Activated B cell treated with CpG ODN at 0.5 μM for 24 hours (primary cell): Measurements from ENCODE around the gene EPS8L1. TPM values are rescaled to one million over a fixed set of nuclear protein-coding genes. Genes with fewer than 3 reads are reported as not detected.

Source experiments
- ATAC-seq: fragments of 200-7000 bp; cut with Tn5 transposase; one replicate; pipeline ENCODE4 v1.10.0; 2021; ENCODE audit warnings: low read depth, mild to moderate bottlenecking, moderate library complexity
- CTCF ChIA-PET: fragments of 350-600 bp; sonication (Branson Sonifier 250); formaldehyde crosslinking; loops from one replicate; lab custom pipeline; 2021; ENCODE audit warnings: antibody characterized with exemption; lab: Charles Lee
- POLR2A ChIA-PET: fragments of 350-600 bp; sonication (Branson Sonifier 250); formaldehyde crosslinking; loops from one replicate; lab custom pipeline; 2021; ENCODE audit warnings: antibody characterized with exemption; lab: Charles Lee
- DNase-seq: peaks from one replicate; pipeline ENCODE4 v3.0.0; 2022
- H3K27ac Mint-ChIP-seq: one replicate; pipeline ENCODE4 v1.8.0; 2020; ENCODE audit warnings: mixed read lengths
- H3K27me3 Mint-ChIP-seq: one replicate; pipeline ENCODE4 v1.8.0; 2021; ENCODE audit warnings: mixed read lengths
- H3K36me3 Mint-ChIP-seq: one replicate; pipeline ENCODE4 v1.8.0; 2021; ENCODE audit warnings: low read depth, mixed read lengths
- H3K4me1 Mint-ChIP-seq: one replicate; pipeline ENCODE4 v1.8.0; 2021; ENCODE audit warnings: mixed read lengths
- H3K4me3 Mint-ChIP-seq: one replicate; pipeline ENCODE4 v1.8.0; 2020; ENCODE audit warnings: mild to moderate bottlenecking, mixed read lengths
- H3K9me3 Mint-ChIP-seq: one replicate; pipeline ENCODE4 v1.8.0; 2020; ENCODE audit warnings: mixed read lengths
- intact Hi-C: fragments of 100-400 bp; cut with micrococcal nuclease; formaldehyde crosslinking; loops from one replicate; pipeline ENCODE4 v1.15.1; 2024
- total RNA-seq: library from RNA; stranded (reverse); gene quantifications from 2 replicates; pipeline ENCODE4 v1.2.3, GENCODE V29; 2022
- TF ChIP-seq, protein P1 (sequence below): fragments of 200-600 bp; IDR thresholded peaks from one replicate; pipeline ENCODE4 v1.8.0; 2022; ENCODE audit warnings: antibody characterized with exemption, mild to moderate bottlenecking

Gene EPS8L1
- total RNA-seq, 1 donor from 2014 or later: 0.38 TPM

GRCh38 chr19:55041244-55041626 is 34.4 kb upstream of the EPS8L1 start:
- Mint-ChIP-seq H3K36me3 (peaks cover 27% of the 10 kb centered on the region), H3K4me3 (no peak overlapping the region), H3K27me3 (no peaks in the 10 kb centered on the region), H3K27ac (no peak overlapping the region), H3K9me3 (no peaks in the 10 kb centered on the region), H3K4me1 (peaks cover 10% of the 10 kb centered on the region)
- TF ChIP-seq, protein P1, sequence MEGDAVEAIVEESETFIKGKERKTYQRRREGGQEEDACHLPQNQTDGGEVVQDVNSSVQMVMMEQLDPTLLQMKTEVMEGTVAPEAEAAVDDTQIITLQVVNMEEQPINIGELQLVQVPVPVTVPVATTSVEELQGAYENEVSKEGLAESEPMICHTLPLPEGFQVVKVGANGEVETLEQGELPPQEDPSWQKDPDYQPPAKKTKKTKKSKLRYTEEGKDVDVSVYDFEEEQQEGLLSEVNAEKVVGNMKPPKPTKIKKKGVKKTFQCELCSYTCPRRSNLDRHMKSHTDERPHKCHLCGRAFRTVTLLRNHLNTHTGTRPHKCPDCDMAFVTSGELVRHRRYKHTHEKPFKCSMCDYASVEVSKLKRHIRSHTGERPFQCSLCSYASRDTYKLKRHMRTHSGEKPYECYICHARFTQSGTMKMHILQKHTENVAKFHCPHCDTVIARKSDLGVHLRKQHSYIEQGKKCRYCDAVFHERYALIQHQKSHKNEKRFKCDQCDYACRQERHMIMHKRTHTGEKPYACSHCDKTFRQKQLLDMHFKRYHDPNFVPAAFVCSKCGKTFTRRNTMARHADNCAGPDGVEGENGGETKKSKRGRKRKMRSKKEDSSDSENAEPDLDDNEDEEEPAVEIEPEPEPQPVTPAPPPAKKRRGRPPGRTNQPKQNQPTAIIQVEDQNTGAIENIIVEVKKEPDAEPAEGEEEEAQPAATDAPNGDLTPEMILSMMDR: no peak
- intact Hi-C loops: no loop called here
- DNase-seq: no peak
- CTCF ChIA-PET: no interaction called here
- no peak for ATAC-seq
- POLR2A ChIA-PET: no interaction called here

DNA sequence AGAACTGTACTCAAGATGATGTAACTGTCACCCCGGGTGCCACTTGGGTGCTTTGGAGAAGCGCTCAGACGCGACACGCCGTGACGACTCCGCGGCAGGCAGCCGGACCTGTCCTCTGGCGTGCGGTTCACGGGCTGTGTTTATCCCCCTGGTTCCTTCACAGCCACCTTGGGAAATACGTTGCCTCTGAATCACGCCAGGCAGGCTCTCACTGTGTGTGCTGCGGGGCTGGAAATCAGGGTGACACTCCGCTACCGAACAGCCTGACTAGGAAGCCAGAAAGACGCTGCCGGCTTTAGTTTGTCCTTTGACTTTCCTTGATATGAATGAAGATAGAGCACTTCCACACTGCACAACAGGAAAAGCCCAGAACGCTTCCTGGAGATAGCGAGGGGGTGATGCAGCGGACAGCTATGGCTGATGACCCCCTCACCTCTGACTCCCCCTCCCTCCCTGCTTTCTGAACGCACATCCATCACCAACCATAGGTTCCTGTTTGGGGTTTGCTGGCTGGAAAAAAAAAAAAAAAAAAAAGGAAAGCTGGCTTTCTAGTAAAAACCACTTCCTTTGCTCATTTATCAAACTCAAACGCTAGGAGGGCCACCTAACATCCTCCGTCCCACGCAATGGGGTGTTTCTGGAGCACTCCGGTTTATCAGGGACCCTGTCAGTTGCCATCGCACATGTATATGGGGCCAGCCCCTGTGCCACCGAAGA is 33.9 kb upstream of the EPS8L1 start:
- TF ChIP-seq, protein P1: no peak
- H3K4me1 Mint-ChIP-seq: peaks cover 10% of the 10 kb centered on the region
- POLR2A ChIA-PET: no interaction called here

DNA sequence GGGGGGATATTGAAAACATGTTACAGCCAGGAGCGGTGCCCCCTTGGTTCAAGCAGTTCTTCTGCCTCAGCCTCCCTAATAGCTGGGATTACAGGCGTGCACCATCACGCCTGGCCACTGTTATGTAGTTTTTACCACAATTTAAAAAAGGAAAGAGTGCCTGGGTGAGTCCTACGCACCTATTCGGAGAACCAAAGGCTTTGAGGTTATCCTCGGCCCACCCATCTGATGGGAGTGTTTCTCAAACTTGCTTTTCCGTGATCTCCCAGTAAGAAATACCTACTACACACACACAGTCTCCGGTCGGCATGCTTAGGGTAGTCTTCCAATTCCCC is 33.4 kb upstream of the EPS8L1 start:
- TF ChIP-seq, protein P1: no peak
- ChIA-PET CTCF (no interaction called here), POLR2A (no interaction called here)
- no peak overlapping the region for H3K4me3 Mint-ChIP-seq
- H3K4me1 Mint-ChIP-seq: peaks cover 10% of the 10 kb centered on the region
- intact Hi-C loops: no loop called here
- H3K9me3 Mint-ChIP-seq: no peaks in the 10 kb centered on the region
- no peaks in the 10 kb centered on the region for H3K27me3 Mint-ChIP-seq
- H3K36me3 Mint-ChIP-seq: peaks cover 36% of the 10 kb centered on the region
- no peak for DNase-seq
- no peak overlapping the region for H3K27ac Mint-ChIP-seq
- ATAC-seq: no peak

More for the DNA sequence above, 33.9 kb upstream of the EPS8L1 start:
- no peaks in the 10 kb centered on the region for H3K27me3 Mint-ChIP-seq
- no peak overlapping the region for H3K27ac Mint-ChIP-seq
- no peaks in the 10 kb centered on the region for H3K9me3 Mint-ChIP-seq
- CTCF ChIA-PET: no interaction called here
- no peak for ATAC-seq
- DNase-seq: no peak
- H3K4me3 Mint-ChIP-seq: no peak overlapping the region
- H3K36me3 Mint-ChIP-seq: peaks cover 32% of the 10 kb centered on the region
- intact Hi-C loops: no loop called here

GRCh38 chr19:55042688-55043087 is 33.0 kb upstream of the EPS8L1 start:
- DNase-seq: no peak
- ChIA-PET CTCF (no interaction called here), POLR2A (no interaction called here)
- H3K4me3 Mint-ChIP-seq: no peak overlapping the region
- H3K27ac Mint-ChIP-seq: no peak overlapping the region
- no peak for ATAC-seq
- no peaks in the 10 kb centered on the region for H3K27me3 Mint-ChIP-seq
- peaks cover 40% of the 10 kb centered on the region for H3K36me3 Mint-ChIP-seq
- TF ChIP-seq, protein P1: no peak
- H3K9me3 Mint-ChIP-seq: no peaks in the 10 kb centered on the region
- intact Hi-C loops: no loop called here
- H3K4me1 Mint-ChIP-seq: peaks cover 10% of the 10 kb centered on the region

- ATAC-seq: no peak
- intact Hi-C loops: no loop called here
- POLR2A ChIA-PET: no interaction called here
- Mint-ChIP-seq H3K4me1 (peaks cover 10% of the 10 kb centered on the region), H3K36me3 (peaks cover 52% of the 10 kb centered on the region), H3K4me3 (no peak overlapping the region), H3K27me3 (no peaks in the 10 kb centered on the region), H3K9me3 (no peaks in the 10 kb centered on the region), H3K27ac (no peak overlapping the region)
- CTCF ChIA-PET: no interaction called here
- no peak for DNase-seq
- TF ChIP-seq, protein P1: no peak
These were observed 31.4 kb upstream of the EPS8L1 start for GRCh38 chr19:55044286-55044685.
